GM21576 (cell line): ENCODE results near the gene KCNB1.

Experiments
- ATAC-seq: cut with Tn5 transposase; IDR thresholded peaks from one replicate; pipeline ENCODE4 v1.9.1; 2021; ENCODE audit warnings: mild to moderate bottlenecking, moderate library complexity; ENCODE audit not compliant: unreplicated experiment

Gene KCNB1

GRCh38 chr20:49501917-49502316 is 19.4 kb upstream of the KCNB1 start:
- ATAC-seq: no peak

GRCh38 chr20:49497398-49497669 is 14.9 kb upstream of the KCNB1 start:
- no peak for ATAC-seq

GRCh38 chr20:49496553-49497397 is 14.3 kb upstream of the KCNB1 start:
- no peak for ATAC-seq

- no peak for ATAC-seq
These were observed 13.6 kb upstream of the KCNB1 start for GRCh38 chr20:49496043-49496442.

- ATAC-seq: no peak
These were observed 8.2 kb upstream of the KCNB1 start for GRCh38 chr20:49490689-49491088.

GRCh38 chr20:49489688-49490087 is 7.2 kb upstream of the KCNB1 start:
- ATAC-seq: no peak

GRCh38 chr20:49486064-49486463 is 3.6 kb upstream of the KCNB1 start:
- no peak for ATAC-seq

GRCh38 chr20:49485563-49485962 is 3.1 kb upstream of the KCNB1 start:
- no peak for ATAC-seq

- no peak for ATAC-seq
These were observed 2.0 kb upstream of the KCNB1 start for GRCh38 chr20:49484180-49485140.

GRCh38 chr20:49483696-49484123 is 1.2 kb upstream of the KCNB1 start:
- no peak for ATAC-seq

- ATAC-seq: no peak
These were observed 689 bp upstream of the KCNB1 start for GRCh38 chr20:49483018-49483695.

- no peak for ATAC-seq
These were observed 295 bp downstream of the KCNB1 start for GRCh38 chr20:49482173-49482572.

GRCh38 chr20:49481116-49481515 is 1.4 kb downstream of the KCNB1 start:
- no peak for ATAC-seq

- no peak for ATAC-seq
These were observed 2.2 kb downstream of the KCNB1 start for GRCh38 chr20:49480236-49480635.

- no peak for ATAC-seq
These were observed 2.7 kb downstream of the KCNB1 start for GRCh38 chr20:49479785-49480184.

GRCh38 chr20:49478754-49479689 is 3.4 kb downstream of the KCNB1 start:
- no peak for ATAC-seq

GRCh38 chr20:49478266-49478665 is 4.2 kb downstream of the KCNB1 start:
- no peak for ATAC-seq

- no peak for ATAC-seq
These were observed 5.3 kb downstream of the KCNB1 start for GRCh38 chr20:49477200-49477599.

GRCh38 chr20:49476016-49476355 is 6.5 kb downstream of the KCNB1 start:
- ATAC-seq: no peak

- no peak for ATAC-seq
These were observed 7.0 kb downstream of the KCNB1 start for GRCh38 chr20:49475292-49476015.
